ENCODE measurements around the gene KDM5A.

- no peak for TF ChIP-seq CTCF (optimal IDR thresholded peaks at IDR 0.05 in 1 of 3, IDR thresholded peaks at IDR 0.05 in 1 of 3, conservative IDR thresholded peaks at IDR 0.05 in 1 of 3; ENCODE audit: extremely low read depth in 1 of 3, insufficient read depth in 2 of 3, low read length in 3 of 3)
- no peak for TF ChIP-seq EZH2 (IDR thresholded peaks at IDR 0.05; ENCODE audit: low read length)
Observed at GRCh38 chr12:275812-276211, 113.3 kb downstream of the KDM5A start.

Data from keratinocyte (primary cell).